HG03175 (cell line): Measurements from ENCODE around the gene DUOX2.

Source experiments
- ATAC-seq: cut with Tn5 transposase; IDR thresholded peaks from one replicate; pipeline ENCODE4 v1.9.1; 2021; ENCODE audit warnings: mild to moderate bottlenecking, moderate library complexity; ENCODE audit not compliant: unreplicated experiment

DUOX2 gene

DNA sequence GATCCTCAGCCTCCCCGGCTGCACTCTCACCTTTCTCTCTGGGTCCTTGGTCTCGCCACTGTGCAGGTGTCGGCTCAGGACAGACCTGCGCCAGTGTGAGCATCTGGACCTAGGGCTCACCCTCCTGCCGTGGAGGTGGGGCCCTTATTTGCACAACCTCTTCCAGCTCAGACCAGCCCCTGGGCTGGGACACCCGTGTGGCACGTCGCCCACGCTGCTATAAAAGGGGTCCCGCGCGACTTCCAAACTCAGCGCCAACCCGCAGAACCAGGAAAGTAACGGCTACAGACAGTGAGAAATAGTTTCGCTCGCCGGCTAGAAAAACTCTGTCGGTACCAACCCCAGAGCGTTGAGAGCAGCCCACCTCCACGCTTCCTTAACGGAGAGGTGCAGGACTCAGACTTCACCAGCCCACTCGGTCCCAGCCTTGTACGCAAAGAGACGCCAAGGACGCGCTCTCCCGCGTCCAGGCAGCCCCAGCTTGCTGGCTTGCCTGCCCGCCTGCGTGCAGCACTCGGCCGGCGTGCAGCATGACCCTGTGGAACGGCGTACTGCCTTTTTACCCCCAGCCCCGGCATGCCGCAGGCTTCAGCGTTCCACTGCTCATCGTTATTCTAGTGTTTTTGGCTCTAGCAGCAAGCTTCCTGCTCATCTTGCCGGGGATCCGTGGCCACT is at the start of gene DUOX2, which contains the start of gene DUOXA2:
Gene DUOX2 (minus strand): TSS at position 97 of the 675 bp plus-strand sequence. CDS start 761 bp downstream, outside the sequence.
Gene DUOXA2 (plus strand): TSS at position 251 of the 675 bp plus-strand sequence. CDS start 280 bp downstream, at position 531.
- no peak for ATAC-seq

DNA sequence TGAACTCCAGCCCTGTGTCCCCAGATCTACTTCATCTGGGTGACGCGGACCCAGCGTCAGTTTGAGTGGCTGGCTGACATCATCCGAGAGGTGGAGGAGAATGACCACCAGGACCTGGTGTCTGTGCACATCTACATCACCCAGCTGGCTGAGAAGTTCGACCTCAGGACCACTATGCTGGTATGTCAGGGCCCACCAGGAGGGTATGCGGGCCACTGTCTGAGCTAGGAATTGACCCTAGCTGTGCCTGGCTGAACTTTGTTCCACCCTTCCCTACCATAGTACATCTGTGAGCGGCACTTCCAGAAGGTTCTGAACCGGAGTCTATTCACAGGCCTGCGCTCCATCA is 49.5 kb upstream of the DUOX2 start:
- ATAC-seq: no peak

DNA sequence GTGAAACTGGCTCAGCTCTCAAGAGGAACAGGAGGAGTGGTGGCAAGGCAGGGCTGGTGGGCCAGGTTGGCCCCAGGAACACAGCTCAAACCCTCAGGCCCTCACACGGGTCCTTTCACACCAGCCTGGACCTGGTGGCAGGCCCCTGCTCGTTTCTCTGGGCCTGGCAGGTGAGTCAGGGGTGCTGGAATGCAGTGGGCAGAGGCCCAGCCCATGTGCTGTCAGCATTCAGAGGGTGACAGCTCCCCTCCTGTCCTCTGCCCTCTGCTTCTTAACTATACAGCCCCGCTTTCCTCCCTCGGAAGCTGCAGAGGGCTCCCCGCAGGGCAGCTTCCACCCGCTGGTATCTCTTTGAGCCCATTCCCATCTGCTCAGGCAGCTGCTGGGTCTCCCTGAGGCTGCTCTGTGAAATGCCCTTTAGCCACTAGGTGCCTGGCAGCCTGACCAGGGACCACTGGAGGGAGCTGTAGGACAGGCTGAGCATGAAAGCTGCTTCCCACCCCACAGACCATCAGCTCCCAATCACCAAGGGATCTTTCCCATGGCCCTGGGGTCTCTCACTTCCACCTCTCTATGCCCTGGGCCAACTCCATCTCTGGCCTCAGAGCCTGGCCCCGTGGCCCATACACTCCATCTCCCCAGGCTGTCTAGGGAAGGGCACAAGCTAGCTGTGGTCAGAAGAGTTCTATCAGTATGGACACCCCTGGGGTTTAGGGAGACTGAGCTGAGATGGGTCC is 49.0 kb upstream of the DUOX2 start:
- ATAC-seq: peak; percentile 42

DNA sequence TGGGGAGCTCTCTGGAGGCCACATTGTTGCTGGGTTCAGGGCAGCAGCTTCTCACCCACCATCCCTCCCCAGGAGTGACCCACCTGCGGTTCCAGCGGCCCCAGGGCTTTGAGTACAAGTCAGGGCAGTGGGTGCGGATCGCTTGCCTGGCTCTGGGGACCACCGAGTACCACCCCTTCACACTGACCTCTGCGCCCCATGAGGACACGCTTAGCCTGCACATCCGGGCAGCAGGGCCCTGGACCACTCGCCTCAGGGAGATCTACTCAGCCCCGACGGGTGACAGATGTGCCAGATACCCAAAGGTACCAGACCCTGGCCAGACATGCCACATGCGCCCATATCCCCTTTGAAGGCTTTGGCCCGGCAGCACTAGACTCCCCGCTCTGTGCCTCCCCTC is 47.7 kb upstream of the DUOX2 start:
- no peak for ATAC-seq

DNA sequence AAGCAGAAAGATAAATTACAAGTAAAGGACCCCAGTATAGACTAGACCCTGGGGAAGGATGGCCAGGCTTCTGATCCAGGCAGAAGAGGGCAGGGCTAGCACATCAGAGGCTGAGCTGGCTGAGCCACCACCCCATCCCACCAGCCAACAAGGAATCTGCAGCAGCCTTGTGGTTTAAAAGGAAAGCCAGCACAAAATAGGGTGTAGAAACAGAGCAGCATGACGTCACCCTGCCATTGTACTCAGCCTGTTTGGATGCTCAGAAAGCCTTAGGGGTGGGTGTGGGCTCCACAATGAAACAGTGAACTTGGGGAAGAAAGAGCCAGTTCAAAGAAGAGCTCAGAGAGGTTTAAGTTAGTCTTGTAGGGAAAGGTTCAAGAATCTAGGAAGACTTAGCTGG is 44.0 kb upstream of the DUOX2 start:
- no peak for ATAC-seq

DNA sequence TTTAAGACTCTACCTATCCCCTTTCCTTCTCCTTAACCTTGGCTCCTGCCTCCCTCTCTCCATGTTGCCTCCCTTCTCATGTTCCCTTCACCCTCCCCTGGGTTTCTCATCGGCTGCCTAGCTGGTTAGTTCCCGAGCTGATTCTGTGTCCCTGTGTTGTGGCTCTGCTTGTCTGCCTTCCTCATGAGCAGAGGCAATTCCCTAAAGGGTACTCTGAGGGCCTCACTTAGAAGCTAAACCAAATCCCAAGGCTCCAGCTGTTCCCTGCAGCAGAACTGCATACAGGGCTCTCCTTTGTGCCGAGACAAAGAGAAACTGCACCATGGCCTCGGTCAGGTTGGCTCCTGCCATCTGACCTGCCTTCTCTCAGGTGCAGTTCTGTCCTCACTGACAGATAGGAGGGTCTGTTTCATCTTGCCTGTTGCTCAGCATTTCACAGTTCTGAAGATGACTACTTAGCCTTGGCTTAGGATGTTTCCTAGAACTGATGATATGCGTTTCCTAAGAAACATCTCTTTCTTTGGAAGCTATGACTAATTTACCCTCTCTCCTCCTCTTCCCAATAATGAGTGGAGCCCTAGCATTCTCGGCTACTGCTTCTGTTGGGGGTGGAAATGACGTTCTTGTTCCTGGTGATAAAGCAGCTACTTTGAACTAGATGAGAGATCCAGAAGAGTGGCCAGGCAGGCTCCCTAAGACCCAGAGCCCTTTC is 42.9 kb upstream of the DUOX2 start:
- ATAC-seq: no peak

DNA sequence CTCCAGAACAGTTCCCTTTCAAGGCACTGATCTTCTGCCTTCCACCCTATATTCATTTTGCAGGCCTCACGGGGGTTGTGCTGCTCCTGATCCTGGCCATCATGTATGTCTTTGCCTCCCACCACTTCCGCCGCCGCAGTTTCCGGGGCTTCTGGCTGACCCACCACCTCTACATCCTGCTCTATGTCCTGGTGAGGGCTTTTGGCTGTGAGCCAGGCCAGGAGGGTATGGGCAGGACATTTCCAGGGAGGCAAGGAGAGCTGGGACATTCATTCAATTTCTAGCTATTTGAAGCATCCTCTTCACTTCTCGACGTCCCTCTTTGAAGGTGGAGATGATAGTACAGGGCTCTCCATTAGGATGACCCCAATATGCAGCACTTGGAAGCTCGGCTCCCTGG is 41.8 kb upstream of the DUOX2 start:
- ATAC-seq: no peak

DNA sequence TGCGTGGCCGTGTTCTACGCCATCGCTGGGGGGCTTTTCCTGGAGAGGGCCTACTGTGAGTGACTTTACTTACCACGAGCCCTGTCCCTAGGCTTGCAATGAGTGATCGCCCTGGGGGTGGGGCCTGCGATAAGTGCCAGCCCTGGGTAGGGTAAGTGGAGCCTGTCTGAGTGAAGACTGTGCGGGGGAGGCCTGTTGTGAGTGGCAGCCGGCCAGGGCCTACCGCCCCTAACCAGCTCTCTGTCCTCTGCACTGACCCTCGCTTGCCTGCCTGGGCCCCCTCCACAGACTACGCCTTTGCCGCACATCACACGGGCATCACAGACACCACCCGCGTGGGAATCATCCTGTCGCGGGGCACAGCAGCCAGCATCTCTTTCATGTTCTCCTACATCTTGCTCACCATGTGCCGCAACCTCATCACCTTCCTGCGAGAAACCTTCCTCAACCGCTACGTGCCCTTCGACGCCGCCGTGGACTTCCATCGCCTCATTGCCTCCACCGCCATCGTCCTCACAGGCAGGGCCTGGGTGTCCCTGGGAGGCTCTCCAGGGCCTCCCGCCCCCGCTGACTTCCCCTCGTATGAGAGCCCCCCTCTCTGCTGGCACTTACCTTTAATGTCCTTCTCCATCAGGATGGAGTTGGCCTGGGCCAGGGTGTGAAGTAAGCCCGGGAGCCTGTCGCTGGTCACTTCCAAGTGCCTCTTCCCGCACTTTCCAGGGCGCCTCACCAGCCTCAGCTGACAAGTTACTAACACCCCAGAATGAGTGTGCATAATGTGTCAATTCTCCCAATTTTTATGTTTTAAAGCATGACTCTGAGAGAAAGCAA is 38.2 kb upstream of the DUOX2 start:
- ATAC-seq: no peak

DNA sequence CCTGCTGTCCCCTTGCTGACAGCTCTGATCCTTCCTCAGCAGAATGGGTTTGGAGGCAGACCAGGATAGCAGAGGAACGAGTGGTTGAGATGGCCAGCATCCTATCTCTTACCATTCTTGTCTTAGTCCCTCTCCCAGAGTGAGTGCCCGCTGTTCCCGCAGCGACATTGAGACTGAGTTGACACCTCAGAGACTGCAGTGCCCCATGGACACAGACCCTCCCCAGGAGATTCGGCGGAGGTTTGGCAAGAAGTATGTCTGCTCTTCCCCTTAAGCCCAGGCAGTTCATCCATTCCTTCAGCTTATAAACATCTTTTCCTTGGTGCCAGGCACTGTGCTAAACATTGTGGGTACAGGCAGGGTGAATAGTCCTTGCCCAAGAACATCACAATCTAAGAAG is 37.0 kb upstream of the DUOX2 start:
- no peak for ATAC-seq

DNA sequence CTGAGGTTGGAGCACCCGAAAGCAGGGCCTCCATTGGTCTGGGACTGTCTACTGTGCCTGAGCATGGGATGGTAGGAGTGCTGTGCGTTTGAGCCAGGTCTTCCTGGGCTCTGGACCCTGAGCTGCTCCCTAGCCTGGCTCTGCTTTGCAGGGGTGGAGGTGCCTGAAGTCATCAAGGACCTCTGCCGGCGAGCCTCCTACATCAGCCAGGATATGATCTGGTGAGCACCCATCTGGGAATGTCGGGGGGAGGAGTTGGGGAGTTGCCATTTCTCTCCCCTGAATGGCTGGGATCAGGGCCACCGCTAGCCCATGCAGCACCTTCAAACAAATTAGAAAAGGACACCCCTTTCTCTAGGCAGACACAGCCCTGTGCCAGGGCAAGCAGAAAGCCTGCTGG is 36.5 kb upstream of the DUOX2 start:
- ATAC-seq: no peak

DNA sequence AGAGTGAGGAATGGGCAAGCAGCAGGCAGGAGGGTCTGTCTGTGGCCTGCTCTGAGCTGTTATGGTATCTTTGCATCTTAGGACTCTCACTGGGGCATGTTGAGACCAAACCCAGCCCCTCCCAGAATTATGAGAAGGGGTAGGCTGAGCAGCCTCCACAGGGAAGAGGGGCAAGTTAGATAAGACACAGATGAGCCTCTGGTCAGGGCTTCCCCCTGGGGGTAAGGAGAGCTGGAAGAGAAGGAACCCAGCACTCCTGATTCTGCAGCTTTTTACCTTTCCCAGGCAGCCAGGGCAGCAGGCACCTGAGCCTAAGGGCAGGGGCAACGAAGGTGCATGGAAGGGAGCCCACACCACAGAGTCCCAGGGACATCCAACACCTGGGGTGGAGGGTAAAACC is 35.1 kb upstream of the DUOX2 start:
- ATAC-seq: no peak

DNA sequence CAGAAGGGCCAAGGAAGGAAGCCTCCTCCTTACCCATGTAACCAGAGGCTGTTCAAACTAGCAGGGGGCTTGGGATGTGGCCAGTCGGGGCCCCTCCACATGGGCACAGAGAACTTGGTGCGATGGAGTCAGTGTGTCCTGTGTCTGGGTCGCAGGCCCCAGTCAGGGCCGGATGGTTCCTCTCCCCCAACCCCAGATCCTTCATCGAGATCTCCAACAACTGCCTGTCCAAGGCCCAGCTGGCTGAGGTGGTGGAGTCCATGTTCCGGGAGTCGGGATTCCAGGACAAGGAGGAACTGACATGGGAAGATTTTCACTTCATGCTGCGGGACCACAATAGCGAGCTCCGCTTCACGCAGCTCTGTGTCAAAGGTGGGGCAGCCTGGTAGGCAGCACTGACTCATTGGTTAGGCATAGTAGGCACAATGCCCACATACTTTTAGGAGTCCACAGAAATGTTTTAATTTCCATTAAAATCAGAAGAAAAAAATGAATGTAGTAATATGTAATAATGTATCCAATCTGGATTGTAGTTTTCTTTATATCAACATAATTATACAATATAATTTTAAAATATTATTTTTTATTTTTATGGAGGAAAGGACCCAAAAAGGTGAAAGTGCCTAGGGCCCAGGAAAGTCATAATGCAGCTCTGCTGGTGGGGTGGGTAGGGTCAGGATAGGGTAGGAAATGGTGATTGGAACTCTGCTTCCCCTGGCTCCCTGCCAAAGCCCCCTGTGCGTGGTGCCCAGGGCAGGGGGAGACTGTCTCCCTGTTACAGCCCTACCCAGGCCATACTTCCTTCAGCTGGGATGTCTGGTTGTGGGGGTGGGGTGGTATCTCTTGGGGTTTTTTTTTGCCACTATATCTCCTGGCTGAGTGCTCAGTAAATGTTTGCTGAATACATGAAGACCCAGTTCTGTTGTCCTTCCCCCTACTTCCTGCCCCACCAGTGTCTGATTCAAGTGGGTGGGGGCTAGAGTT is 34.4 kb upstream of the DUOX2 start:
- ATAC-seq: no peak

DNA sequence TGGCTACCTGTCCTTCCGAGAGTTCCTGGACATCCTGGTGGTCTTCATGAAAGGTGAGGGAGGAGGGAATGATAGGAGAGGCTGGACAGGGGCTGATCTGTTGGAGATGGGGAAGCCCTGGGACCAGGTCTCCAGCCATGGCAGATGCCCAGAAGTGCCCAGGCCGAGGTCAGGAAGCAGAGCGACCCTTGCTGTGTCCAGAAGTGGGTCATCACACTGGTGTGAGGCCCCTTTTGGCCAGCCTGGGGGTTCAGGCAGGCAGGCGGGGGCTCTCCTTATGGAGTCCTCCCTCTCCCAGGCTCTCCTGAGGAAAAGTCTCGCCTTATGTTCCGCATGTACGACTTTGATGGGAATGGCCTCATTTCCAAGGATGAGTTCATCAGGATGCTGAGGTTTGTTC is 33.6 kb upstream of the DUOX2 start:
- no peak for ATAC-seq

DNA sequence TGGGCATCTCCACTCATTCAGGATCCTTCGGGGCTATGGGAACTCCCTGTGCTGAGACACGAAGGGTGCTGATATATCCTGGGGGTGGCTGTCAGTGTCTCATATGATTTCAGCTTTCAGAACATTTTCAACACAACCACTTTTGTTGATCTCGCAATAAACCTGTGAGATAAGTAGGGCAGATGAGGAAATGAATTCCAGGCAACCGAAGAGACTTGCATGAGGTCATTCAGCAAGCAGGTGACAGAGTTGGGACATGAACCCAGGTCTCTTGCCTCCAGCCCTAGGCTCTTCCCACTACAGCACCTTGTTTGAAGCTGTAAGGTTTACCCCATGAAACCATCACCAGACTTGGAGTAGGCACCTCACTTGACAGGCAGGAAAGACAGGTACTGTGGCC is 32.4 kb upstream of the DUOX2 start:
- no peak for ATAC-seq

DNA sequence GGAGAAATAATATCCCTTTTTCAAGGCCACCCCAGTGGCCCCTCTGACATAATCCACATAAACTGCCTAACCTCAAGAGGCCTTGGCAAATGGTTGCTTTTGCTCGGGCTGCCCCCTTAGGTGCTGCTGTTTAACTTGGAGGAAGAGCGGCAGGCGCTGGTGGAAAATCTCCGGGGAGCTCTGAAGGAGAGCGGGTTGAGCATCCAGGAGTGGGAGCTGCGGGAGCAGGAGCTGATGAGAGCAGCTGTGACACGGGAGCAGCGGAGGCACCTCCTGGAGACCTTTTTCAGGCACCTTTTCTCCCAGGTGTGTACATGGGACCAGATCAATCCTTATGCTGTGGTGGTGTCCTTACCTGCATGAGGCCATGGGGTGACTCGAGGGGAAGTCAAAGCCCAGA is 30.8 kb upstream of the DUOX2 start:
- no peak for ATAC-seq

DNA sequence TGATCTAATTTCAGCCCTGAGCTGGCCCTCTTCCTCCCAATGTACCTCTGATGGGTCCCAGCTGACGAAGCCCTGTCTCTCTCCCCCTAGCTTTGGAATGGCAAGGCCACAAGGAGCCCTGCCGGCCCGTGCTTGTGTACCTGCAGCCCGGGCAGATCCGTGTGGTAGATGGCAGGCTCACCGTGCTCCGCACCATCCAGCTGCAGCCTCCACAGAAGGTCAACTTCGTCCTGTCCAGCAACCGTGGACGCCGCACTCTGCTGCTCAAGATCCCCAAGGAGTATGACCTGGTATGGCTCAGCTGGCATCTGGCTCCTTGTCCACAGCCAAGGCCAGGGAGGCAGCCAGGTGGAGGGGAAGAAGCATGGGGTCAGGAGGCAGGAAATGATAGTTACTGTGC is 30.0 kb upstream of the DUOX2 start:
- no peak for ATAC-seq

DNA sequence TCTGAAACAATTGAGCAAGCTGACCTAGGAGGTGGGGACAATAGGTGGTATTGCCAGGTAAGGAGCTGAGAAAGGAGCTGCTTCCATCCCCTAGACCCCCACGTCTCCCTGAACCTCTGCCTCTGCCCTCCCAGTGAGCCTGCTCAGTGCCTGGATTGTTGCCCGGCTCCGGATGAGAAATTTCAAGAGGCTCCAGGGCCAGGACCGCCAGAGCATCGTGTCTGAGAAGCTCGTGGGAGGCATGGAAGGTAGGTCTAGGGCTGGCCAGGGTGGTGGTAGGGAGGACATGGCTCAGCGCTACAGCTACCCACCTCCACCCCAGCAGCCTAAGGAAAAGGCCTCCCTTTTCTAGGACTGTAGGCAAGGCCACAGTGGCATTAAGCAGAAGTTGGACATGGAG is 29.1 kb upstream of the DUOX2 start:
- ATAC-seq: no peak

DNA sequence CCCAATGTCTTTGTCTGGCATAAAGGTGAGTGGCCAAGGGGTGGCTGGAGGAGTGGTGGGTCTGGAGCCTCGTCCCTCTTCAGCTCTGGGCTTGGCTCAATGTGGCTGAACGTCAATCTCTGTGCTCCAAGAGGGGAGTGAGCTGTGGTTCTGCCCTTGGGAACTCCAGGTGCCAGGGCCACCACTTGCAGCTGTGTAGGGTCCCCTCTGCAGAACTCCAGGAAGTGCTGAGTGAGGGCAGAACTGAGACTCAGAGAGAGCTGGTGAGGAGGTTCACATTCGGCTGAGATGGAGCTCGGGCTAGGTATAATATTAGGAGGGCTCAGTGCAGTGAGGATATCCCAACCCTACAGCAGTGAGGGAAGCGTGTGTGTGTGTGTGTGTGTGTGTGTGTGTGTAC is 27.4 kb upstream of the DUOX2 start:
- ATAC-seq: no peak

DNA sequence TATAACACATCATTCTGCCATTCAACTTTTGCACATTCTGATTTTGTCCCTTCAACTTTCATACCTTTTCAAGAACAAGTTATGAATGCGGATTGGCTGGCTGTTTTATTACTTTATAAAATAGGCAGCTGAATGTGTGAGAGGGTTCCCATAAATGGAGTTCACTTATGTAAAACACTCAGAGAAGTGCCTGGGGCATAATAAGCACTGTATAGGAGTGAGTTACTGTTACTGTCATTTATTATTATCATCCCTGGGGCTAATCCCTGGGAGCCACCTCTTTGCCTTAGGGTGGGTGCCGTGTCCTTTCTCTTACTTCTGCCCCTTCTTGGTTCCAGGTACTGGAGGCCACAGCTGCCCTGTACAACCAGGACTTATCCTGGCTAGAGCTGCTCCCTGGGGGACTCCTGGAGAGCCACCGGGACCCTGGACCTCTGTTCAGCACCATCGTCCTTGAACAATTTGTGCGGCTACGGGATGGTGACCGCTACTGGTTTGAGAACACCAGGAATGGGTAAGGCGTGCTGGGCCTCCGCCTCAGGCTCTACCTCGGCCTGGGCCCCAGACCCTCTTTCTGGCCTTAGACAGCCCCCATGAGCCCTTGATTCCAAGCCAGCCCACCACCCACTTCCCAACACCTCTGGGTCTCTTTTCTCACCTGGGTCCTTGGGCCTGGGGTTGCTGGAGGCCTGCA is 26.7 kb upstream of the DUOX2 start:
- ATAC-seq: no peak
